CD4-positive, alpha-beta T cell (primary cell): ENCODE results near the gene NPAS3. TPM values are rescaled to one million over a fixed set of nuclear protein-coding genes. Genes with fewer than 3 reads are reported as not detected.

ENCODE experiments used
- ATAC-seq: fragments of 200-7000 bp; cut with Tn5 transposase; one replicate; pipeline ENCODE4 v1.10.0; 2022; ENCODE audit warnings: mild to moderate bottlenecking; ENCODE audit not compliant: poor library complexity
- CTCF ChIA-PET: fragments of 350-600 bp; sonication (Branson Sonifier 250); formaldehyde crosslinking; loops from one replicate; lab custom pipeline; 2021; ENCODE audit warnings: antibody characterized with exemption, inconsistent platforms; lab: Charles Lee
- POLR2A ChIA-PET: fragments of 350-600 bp; sonication (Branson Sonifier 250); formaldehyde crosslinking; loops from one replicate; lab custom pipeline; 2021; ENCODE audit warnings: antibody characterized with exemption, inconsistent platforms; lab: Charles Lee
- DNase-seq, 14 experiments: peaks; one replicate each; pipeline ENCODE4 v3.0.0-alpha.2; 2013 to 2020; ENCODE audit warnings: mixed read lengths in 2 of 14
- H3K27ac ChIP-seq, 2 donors: one replicate each; pipeline versions ENCODE4 v1.5.1 to v1.7.0; 2013; ENCODE audit warnings: low read length in 2 of 2, low read depth in 1 of 2, mild to moderate bottlenecking in 1 of 2
- H3K27me3 ChIP-seq, 2 experiments: 1 replicate in 1 of 2; 2 replicates in 1 of 2; pipeline versions ENCODE4 v1.6.1 to v1.7.0; 2013; ENCODE audit warnings: low read length in 2 of 2, control low read depth in 1 of 2, mild to moderate bottlenecking in 1 of 2, moderate library complexity in 1 of 2; ENCODE audit not compliant: insufficient read depth in 2 of 2, control insufficient read depth in 1 of 2
- H3K36me3 ChIP-seq: one replicate; pipeline ENCODE4 v1.6.1; 2013; ENCODE audit warnings: low read length, control low read depth; ENCODE audit not compliant: insufficient read depth
- H3K4me1 ChIP-seq: one replicate; pipeline ENCODE4 v1.6.1; 2013; ENCODE audit warnings: low read length, control low read depth; ENCODE audit not compliant: insufficient read depth
- H3K4me3 ChIP-seq: one replicate; pipeline ENCODE4 v1.5.1; 2013; ENCODE audit warnings: mild to moderate bottlenecking, low read length, moderate library complexity
- H3K9me3 ChIP-seq, 2 experiments: 1 replicate in 1 of 2; 2 replicates in 1 of 2; pipeline versions ENCODE4 v1.6.1 to v1.7.0; 2013; ENCODE audit warnings: low read length in 2 of 2, mild to moderate bottlenecking in 2 of 2, control low read depth in 1 of 2, moderate library complexity in 1 of 2; ENCODE audit not compliant: control insufficient read depth in 1 of 2, insufficient read depth in 1 of 2
- H3K27ac Mint-ChIP-seq: one replicate; pipeline ENCODE4 v1.8.0; 2020; ENCODE audit warnings: mixed read lengths
- H3K27me3 Mint-ChIP-seq: one replicate; pipeline ENCODE4 v1.8.0; 2021; ENCODE audit warnings: mixed read lengths
- H3K36me3 Mint-ChIP-seq: one replicate; pipeline ENCODE4 v1.8.0; 2021; ENCODE audit warnings: low read depth, mixed read lengths
- H3K4me1 Mint-ChIP-seq: one replicate; pipeline ENCODE4 v1.8.0; 2021; ENCODE audit warnings: low read depth, mixed read lengths
- H3K4me3 Mint-ChIP-seq: one replicate; pipeline ENCODE4 v1.8.0; 2020; ENCODE audit warnings: mild to moderate bottlenecking, mixed read lengths
- H3K9me3 Mint-ChIP-seq: one replicate; pipeline ENCODE4 v1.8.0; 2020; ENCODE audit warnings: mixed read lengths
- intact Hi-C, 2 experiments: fragments of 100-400 bp; cut with DNase I in 1 of 2; cut with micrococcal nuclease in 1 of 2; formaldehyde crosslinking; loops; one replicate each; pipeline versions ENCODE4 v1.15.1 to v1.9.0; 2023 to 2025; cut with DNase I, micrococcal nuclease
- total RNA-seq, 174 experiments: library from RNA in 2 of 174; stranded (reverse) in 2 of 174; gene quantifications; one replicate each; pipeline ENCODE4 v1.2.3 and lab custom pipeline; 2021 to 2026
- TF ChIP-seq, protein P1 (sequence below): fragments of 200-600 bp; IDR thresholded peaks from one replicate; pipeline ENCODE4 v1.8.0; 2022; ENCODE audit warnings: antibody characterized with exemption, mild to moderate bottlenecking

The NPAS3 gene
- total RNA-seq, 2 experiments from 2014 or later, result not detected

DNA sequence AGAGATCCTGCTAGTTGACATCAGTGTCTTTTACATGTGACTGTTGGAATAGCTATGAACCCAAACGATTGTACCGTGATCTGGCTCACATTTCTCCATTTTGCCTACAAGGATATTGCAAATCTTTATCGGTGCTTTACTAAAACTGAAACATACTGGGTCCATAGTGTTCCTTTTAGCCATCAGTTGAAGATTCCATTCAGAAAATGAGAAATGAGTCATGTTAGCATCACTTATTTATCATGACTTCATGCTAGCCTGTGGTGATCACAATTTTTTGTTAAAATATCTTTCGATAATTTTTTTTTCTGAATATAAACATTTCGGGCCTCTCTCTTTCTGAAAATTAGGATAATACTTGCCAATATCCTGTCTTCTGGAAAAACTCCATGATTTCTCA is 801.9 kb downstream of the NPAS3 start:
- no peak overlapping the region for H3K4me3 ChIP-seq
- H3K27ac Mint-ChIP-seq, result no peak overlapping the region
- CTCF ChIA-PET, result no interaction called here
- no peaks in the 10 kb centered on the region for H3K36me3 ChIP-seq
- H3K4me1 ChIP-seq, result no peaks in the 10 kb centered on the region
- H3K27ac ChIP-seq, result no peak overlapping the region
- ATAC-seq (no peak), DNase-seq (no peak)
- no peaks in the 10 kb centered on the region for H3K9me3 Mint-ChIP-seq
- TF ChIP-seq, protein P1, sequence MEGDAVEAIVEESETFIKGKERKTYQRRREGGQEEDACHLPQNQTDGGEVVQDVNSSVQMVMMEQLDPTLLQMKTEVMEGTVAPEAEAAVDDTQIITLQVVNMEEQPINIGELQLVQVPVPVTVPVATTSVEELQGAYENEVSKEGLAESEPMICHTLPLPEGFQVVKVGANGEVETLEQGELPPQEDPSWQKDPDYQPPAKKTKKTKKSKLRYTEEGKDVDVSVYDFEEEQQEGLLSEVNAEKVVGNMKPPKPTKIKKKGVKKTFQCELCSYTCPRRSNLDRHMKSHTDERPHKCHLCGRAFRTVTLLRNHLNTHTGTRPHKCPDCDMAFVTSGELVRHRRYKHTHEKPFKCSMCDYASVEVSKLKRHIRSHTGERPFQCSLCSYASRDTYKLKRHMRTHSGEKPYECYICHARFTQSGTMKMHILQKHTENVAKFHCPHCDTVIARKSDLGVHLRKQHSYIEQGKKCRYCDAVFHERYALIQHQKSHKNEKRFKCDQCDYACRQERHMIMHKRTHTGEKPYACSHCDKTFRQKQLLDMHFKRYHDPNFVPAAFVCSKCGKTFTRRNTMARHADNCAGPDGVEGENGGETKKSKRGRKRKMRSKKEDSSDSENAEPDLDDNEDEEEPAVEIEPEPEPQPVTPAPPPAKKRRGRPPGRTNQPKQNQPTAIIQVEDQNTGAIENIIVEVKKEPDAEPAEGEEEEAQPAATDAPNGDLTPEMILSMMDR, result no peak
- H3K4me3 Mint-ChIP-seq, result no peak overlapping the region
- no peaks in the 10 kb centered on the region for H3K36me3 Mint-ChIP-seq
- intact Hi-C loops, result no loop called here
- POLR2A ChIA-PET, result no interaction called here
- peaks cover 0 to 4% of the 10 kb centered on the region in 2 experiments for H3K9me3 ChIP-seq
- no peaks in the 10 kb centered on the region for H3K27me3 ChIP-seq
- H3K27me3 Mint-ChIP-seq, result no peaks in the 10 kb centered on the region
- no peaks in the 10 kb centered on the region for H3K4me1 Mint-ChIP-seq

DNA sequence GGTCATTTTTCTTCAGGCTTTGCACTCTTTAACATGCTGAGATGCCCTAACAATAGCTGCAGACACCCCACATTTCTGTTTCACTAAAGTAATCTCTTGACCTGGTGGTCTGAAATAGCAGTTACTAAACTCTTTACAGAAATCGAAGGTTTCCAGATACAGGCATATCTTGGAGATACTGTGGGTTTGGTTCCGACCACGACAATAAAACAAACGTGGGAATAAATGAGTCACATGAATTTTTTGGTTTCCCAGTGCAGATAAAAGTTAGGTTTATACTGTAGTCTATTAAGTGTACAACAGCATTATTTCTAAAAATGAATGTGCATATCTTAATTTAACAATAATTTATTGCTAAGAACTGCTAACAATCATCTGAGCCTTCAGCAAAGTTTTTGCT is 803.5 kb downstream of the NPAS3 start:
- ChIA-PET POLR2A (no interaction called here), CTCF (no interaction called here)
- no peaks in the 10 kb centered on the region for H3K27me3 Mint-ChIP-seq
- DNase-seq (no peak), ATAC-seq (no peak)
- H3K4me1 ChIP-seq, result no peaks in the 10 kb centered on the region
- no peaks in the 10 kb centered on the region for H3K27me3 ChIP-seq
- no peak overlapping the region for H3K4me3 Mint-ChIP-seq
- no peaks in the 10 kb centered on the region for H3K36me3 Mint-ChIP-seq
- no peak overlapping the region for H3K27ac Mint-ChIP-seq
- intact Hi-C loops, result no loop called here
- no peaks in the 10 kb centered on the region for H3K36me3 ChIP-seq
- TF ChIP-seq, protein P1, result no peak
- no peak overlapping the region for H3K4me3 ChIP-seq
- no peak overlapping the region for H3K27ac ChIP-seq
- H3K4me1 Mint-ChIP-seq, result no peaks in the 10 kb centered on the region
- peaks cover 0 to 4% of the 10 kb centered on the region in 2 experiments for H3K9me3 ChIP-seq
- H3K9me3 Mint-ChIP-seq, result no peaks in the 10 kb centered on the region

DNA sequence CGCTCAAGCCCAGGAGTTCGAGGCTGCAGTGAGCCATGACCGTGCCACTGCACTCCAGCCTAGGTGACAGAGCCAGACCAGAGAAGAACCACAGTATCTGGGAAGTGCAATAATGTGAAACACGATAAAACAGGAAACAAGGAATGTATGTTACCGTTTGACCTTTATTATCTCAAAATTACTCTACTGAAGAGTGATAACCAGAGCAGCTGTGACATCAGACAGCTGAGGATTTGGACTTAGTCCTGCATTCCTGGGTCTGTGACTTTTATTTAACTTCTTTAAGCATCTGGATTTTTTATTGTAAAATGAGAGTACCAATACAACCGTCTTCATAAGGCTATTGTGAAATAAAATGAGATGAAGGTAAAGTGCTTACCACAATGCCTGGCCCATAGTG is 806.5 kb downstream of the NPAS3 start:
- Histone ChIP-seq H3K4me1 (no peaks in the 10 kb centered on the region), H3K27ac (no peak overlapping the region), H3K9me3 (peaks cover 0 to 4% of the 10 kb centered on the region in 2 experiments), H3K36me3 (no peaks in the 10 kb centered on the region), H3K4me3 (no peak overlapping the region), H3K27me3 (no peaks in the 10 kb centered on the region)
- DNase-seq (no peak), ATAC-seq (no peak)
- Mint-ChIP-seq H3K36me3 (no peaks in the 10 kb centered on the region), H3K4me3 (no peak overlapping the region), H3K4me1 (no peaks in the 10 kb centered on the region), H3K27me3 (no peaks in the 10 kb centered on the region), H3K27ac (no peak overlapping the region), H3K9me3 (no peaks in the 10 kb centered on the region)
- TF ChIP-seq, protein P1, result no peak
- intact Hi-C loops, result no loop called here
- ChIA-PET POLR2A (no interaction called here), CTCF (no interaction called here)
